ENCODE results near the gene PLXNA3. TPM values are rescaled to one million over a fixed set of nuclear protein-coding genes. Genes with fewer than 3 reads are reported as not detected.

Gene PLXNA3
- total RNA-seq, 1 experiment from 2014 or later = 128 TPM

- ATAC-seq (no peak), DNase-seq (ENCODE audit: low read depth, low spot score) (no peak)
- H3K4me3 ChIP-seq (ENCODE audit: low read depth in 2 of 2, low read length in 2 of 2) = no peak overlapping the region
- H3K36me3 ChIP-seq (ENCODE audit: control insufficient read depth, insufficient read depth, low read length) = no peaks in the 10 kb centered on the region
- H3K4me1 ChIP-seq (ENCODE audit: control insufficient read depth, insufficient read depth, low read length) = no peaks in the 10 kb centered on the region
- intact Hi-C loops (cut with micrococcal nuclease; ENCODE audit: unreplicated experiment) (no loop called here), in situ Hi-C loops (cut with HindIII; ENCODE audit: low pct_unique_long_range_greater_than_20kb, low sequenced_read_pairs) (no loop called here)
- ChIA-PET POLR2A (no interaction called here), CTCF (no interaction called here)
- BruUV-seq (replicated peaks) = no TSS peak
- TF ChIP-seq TCF7L2 (IDR thresholded peaks at IDR 0.05; ENCODE audit: low read depth, low read length) (no peak), REST (IDR thresholded peaks at IDR 0.05; ENCODE audit: insufficient read depth in 1 of 2, low read depth in 2 of 2, low read length in 1 of 2) (no peak), POLR2AphosphoS5 (IDR thresholded peaks at IDR 0.05; ENCODE audit: low read depth, low read length) (no peak), CTCF (IDR thresholded peaks at IDR 0.05) (no peak), SIN3A (IDR thresholded peaks at IDR 0.05; ENCODE audit: borderline replicate concordance, insufficient read depth, low read depth, low read length) (no peak)
- H3K9me3 ChIP-seq (ENCODE audit: control insufficient read depth, insufficient read depth, low read depth, low read length) = no peaks in the 10 kb centered on the region
- no peak overlapping the region for H3K27ac ChIP-seq (ENCODE audit: low read length)
- H3K27me3 ChIP-seq (ENCODE audit: control insufficient read depth, insufficient read depth, low read length) = no peaks in the 10 kb centered on the region
Observed at GRCh38 chrX:154509455-154509854, 51.4 kb downstream of the PLXNA3 start.

- no peak for DNase-seq (ENCODE audit: low read depth, low spot score)
- intact Hi-C loops (cut with micrococcal nuclease; ENCODE audit: unreplicated experiment) = no loop called here
- no TSS peak for BruUV-seq (replicated peaks)
- POLR2A ChIA-PET = no interaction called here
- no peak for ATAC-seq
- Histone ChIP-seq H3K27me3 (ENCODE audit: control insufficient read depth, insufficient read depth, low read length) (no peaks in the 10 kb centered on the region), H3K36me3 (ENCODE audit: control insufficient read depth, insufficient read depth, low read length) (no peaks in the 10 kb centered on the region), H3K4me1 (ENCODE audit: control insufficient read depth, insufficient read depth, low read length) (peaks cover 1% of the 10 kb centered on the region), H3K27ac (ENCODE audit: low read length) (no peak overlapping the region), H3K4me3 (ENCODE audit: low read depth in 2 of 2, low read length in 2 of 2) (no peak overlapping the region), H3K9me3 (ENCODE audit: control insufficient read depth, insufficient read depth, low read depth, low read length) (no peaks in the 10 kb centered on the region)
- CTCF ChIA-PET = no interaction called here
- in situ Hi-C loops (cut with HindIII; ENCODE audit: low pct_unique_long_range_greater_than_20kb, low sequenced_read_pairs) = no loop called here
- TF ChIP-seq TCF7L2 (IDR thresholded peaks at IDR 0.05; ENCODE audit: low read depth, low read length) = no peak
- no peak for TF ChIP-seq POLR2AphosphoS5 (IDR thresholded peaks at IDR 0.05; ENCODE audit: low read depth, low read length)
- TF ChIP-seq CTCF (IDR thresholded peaks at IDR 0.05) = no peak
- TF ChIP-seq SIN3A (IDR thresholded peaks at IDR 0.05; ENCODE audit: borderline replicate concordance, insufficient read depth, low read depth, low read length) = no peak
- TF ChIP-seq REST (IDR thresholded peaks at IDR 0.05; ENCODE audit: insufficient read depth in 1 of 2, low read depth in 2 of 2, low read length in 1 of 2) = no peak
Observed at GRCh38 chrX:154511761-154512160, 53.7 kb downstream of the PLXNA3 start.

All from Panc1 (cell line).